NCI-H1417 (cell line): Measurements from ENCODE around the gene BCL2.

Experiments used
- DNase-seq, 3 experiments: peaks; one replicate each; lab custom pipeline; 2025; lab: John Stamatoyannopoulos, UW

Gene BCL2

DNA sequence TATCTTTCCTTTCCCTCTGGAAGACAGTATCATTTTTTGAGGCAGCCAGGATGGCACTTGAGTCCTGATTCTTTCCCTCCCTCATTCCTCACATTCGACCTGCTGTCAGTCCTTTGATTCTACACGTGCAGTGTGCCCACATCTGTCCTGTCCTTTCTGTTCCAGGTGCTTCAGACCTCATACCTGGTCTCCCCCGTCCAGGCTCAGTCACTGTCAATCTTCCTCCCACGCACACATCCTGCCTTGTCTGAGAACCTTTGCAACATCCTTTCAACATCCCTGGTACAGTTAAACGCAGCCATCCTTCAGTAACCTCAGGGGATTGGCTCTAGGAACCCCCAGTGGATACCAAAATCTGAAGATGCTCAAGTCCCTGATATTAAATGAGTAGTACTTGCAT is 10.1 kb downstream of the BCL2 start:
- no peak for DNase-seq

DNA sequence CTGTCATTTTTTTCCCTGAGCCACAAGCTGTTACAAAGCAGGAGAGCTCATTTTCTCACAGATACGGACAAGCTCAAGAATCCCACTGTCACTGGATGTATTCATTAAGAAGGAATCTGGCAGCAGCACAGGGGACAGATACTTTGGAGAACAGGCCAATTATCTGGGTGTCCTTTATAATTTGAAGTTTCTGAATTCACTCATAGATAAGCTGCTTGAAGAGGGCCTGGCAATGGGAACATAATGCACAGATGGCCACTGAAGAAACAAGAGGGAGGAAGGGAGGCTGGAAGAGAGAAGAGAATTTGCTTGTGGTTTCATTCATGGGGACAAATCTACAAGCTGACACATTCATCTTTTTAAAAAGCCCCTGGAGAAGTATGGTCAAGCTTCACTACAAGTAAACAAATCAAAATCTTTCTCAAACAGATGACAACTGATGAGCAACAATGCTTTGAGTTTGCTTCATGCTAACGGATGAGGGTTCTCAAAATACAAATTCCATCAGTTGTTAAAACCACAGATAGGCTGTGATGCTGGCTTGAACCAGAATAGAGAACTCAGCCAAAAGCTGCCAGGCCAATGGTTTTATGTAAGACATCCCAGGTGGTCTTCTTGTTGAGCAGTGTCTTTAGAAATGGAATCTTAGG is 11.9 kb downstream of the BCL2 start:
- no peak for DNase-seq

DNA sequence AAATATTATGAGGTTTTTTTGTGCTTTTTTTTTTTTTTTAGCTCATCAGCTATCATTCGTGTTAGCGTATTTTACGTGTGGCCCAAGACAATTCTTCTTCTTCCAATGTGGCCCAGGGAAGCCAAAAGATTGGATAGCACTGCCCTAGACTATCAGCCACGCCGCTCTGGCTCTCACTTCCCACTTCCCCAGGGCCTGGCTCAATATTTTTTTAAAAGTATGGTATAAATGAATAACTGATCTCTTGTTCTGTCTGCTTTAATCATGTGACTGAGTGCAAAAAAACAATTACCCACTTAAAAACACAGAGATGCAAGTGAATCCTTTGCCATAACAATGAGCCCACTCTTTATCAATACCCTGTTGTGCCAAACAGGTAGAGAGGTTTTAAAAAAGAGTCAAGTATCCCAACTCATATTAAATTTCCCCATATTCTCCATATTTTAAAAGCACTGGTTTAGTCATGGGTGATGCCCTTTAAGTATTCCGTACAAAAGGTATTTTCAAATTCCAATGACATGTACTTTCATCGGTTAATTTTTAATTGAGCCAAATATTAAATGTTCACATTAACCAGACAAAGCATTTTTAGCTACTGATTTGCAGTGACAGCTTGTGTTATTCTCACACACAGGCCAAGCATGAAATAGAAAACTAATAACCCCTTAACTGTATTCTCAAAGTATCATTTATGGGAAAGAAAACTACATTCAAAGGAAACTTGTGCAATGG is 12.6 kb downstream of the BCL2 start:
- DNase-seq, result no peak

GRCh38 chr18:63306249-63306648 is 13.3 kb downstream of the BCL2 start:
- DNase-seq, result no peak

DNA sequence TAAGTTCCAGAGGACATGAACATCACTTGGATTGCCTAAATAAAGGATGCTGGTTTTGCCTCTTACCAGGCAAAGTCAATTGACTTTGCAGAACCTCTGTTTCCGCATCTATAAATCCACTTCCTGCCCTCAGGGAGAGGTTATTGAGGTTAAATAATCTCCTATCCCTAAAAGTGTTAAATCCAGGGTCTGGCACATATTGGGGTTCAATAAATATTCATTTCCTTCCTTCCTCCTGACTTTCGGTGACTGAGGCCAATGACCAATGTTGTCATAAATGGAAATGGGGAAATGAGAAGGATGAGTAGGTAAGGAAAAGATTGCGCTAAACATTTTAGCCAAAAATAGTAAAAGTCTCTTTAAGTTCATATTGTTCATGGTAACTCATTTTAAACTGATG is 16.0 kb downstream of the BCL2 start:
- no peak for DNase-seq

- no peak for DNase-seq
Observed at GRCh38 chr18:63302636-63303405, 16.7 kb downstream of the BCL2 start.

DNA sequence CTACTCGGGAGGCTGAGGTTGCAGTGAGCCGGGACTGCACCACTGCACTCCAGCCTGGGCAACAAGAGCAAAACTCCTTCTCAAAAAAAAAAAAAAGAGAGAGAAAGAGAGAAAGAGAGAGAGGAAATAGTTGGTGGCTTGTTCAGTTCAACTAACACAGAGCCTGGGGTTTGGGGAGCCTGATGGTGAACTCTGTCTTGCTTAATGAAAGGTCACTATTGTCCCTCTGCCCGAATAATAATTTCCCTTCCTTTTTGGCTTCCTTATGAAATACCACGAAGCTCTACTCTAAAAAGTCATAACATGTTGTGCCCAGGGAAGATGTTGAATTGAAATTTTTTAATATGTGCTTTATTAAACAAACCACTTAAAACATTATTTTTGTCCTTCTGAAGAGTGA is 17.3 kb downstream of the BCL2 start:
- DNase-seq, result no peak

- DNase-seq, result no peak
Observed at GRCh38 chr18:63301434-63301833, 18.1 kb downstream of the BCL2 start.

- no peak for DNase-seq
Observed at GRCh38 chr18:63299837-63300745, 19.5 kb downstream of the BCL2 start.

DNA sequence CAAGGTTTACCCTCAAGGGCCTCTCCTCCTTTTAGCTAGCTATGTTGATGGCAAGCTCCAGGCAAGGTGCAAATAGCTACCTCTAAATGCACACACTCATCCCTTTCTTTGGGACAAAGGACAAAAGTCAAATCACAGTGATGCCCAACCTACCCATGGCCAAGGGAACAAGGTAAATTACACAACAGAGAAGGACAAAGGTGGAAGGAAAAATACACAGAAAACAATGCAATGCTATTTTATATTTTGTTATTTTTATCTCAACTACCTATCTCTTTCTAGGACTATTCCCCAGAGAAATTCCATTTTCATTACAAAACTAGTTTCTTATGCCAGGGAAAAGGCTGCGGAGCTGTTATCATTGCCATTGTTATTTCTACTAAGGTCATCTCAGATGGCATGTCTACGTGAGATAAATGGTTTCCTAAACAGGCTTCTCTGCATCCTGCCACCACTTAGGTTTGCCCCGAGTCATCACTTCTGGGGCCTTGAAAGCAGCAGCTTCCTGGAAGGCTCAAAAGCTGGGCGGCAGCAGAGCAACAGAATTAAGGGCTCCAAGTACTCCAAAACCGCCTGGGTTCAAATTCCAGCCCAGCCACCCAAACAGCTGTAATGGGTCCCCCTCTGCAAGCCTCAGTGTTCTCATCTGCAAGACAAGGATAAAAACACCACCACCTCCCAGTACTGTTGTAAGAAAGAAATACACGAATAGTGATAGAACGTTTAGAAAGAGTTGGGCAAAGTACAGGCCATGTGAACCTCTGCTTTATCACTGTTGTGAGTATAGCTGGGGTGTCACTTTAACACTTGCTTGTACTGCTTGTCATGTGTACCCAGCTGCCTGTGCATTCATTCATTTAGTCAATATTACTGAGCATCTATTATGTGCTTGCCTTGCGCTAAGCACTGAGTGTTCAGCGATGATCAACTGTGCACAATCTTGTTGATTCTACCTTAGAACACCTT is 20.9 kb downstream of the BCL2 start:
- DNase-seq, result no peak

DNA sequence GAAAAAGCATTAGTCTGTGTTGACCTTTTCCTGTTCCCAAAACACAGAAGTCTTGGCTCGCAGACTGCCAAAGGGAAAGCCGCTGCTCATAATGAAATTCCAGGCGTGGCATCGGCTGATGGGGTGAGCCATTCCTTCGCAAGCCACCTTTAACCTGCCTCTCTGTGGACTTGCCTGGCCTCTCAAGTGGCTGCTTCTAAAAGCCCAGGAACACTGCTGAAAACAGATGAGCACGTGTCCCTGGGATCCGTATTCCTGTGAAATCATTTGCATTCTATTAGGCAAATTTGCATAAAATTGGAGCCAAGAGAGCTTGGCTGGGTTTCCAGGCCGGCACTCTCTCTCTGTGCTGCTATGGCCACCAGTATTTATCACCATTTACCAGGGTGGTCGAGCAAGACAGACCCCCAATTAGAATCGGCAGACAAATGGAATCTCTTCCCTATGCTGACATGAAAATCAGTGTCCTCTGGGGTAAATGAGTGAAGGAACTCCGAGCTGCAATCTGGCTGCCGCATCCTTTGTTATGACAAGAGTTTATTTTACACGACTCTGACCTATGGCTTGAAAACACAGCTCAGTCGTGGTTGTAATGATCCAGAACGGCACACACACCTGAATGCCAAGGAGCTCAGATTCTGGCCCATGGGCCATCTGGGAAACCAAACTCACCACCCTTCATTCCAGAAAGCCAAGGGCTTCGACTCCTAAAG is 21.7 kb downstream of the BCL2 start:
- no peak for DNase-seq

DNA sequence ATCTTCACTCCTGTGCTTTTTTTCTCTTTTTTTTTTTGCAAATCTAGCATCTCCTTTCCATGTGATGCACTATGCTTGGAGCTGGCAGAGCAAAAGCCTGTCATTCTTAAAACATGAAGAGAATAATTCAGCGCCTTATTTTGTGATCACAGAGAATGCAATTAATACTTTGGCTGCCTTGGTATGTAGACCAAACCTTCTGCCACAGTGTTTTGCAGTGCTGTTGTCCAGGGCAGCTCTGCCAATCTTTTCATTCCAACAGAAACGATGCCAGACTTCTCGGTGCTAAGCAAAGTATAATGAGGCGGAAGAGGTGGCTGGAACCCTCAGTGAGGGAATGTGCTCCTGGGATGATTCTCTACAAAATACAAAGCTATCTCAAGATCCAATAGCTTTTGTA is 25.6 kb downstream of the BCL2 start:
- no peak for DNase-seq

DNA sequence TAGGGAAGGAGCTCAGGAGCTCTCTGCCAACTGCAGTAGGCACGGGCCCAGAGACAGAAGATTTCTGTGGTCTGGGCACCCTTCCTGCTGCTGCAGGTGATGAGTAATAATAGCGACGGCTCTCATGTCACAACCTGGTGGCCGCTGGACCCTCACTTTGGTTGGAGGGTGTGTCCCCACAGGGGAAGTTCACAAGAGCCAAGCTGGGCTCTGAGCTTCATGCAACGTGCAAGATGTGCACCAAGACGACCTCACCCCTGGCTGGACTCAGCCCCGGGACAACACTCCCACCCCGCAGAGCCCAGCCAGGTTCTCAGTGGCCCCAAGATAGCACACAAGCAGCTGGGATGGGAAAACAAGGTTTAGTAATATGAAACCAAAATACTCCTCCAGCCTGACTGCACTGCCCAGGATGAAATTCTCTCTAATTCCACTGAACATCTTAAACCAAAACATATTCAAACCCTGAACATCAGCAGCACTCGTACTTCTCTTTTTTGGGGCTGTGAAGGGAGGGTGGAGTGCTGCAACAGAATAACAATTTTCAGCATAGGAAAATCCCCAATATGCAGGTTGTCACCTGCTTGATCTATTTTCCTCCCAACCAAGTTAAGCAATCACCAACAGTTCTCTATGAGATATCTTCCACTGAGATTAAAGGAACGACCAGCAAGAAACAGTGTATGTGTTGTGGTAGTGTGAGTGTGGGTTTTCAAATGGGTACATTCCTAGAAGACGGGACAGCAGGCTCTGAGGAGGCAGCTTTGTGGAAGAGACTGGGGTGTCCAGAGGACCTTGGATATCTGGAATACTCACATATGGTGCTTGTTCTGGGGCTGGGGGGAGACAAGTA is 26.5 kb downstream of the BCL2 start:
- no peak for DNase-seq

DNA sequence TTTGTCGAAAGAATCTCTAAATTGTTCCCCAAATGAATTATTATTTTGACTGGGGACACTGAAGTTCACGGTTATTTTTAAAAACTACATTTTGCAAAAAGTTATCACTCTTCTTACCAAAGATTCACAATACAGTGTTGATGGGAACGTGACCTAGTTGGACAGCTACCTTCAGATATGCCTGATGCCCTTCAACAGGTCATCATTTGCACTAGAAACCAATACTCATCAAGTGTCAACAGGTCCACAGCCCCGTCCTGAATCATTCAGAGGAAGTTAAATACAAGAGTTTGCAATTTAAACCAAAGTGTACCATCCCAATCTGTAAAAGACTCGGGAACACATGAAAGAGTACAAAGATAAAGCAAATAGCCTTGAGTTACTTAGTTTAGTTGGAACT is 28.3 kb downstream of the BCL2 start:
- no peak for DNase-seq

DNA sequence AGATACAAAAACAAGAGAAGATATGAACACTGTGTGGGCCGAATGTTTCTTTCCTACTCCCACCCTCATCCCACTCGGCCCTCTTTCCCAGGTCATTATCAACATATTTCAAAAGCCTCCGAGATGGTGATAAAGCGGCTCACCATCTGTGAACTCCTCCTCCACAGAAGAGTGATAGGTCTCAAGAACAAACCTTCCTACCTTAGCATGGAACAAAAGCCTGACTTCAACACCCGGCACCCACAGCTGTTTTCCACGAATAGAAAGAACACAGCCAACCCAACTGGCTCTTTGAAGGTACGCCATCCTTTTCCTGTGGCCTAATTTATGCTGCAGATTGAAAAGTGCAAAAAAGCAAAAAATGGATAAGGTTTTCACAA is 28.8 kb downstream of the BCL2 start:
- DNase-seq, result no peak

- DNase-seq, result no peak
Observed at GRCh38 chr18:63290166-63290820, 29.3 kb downstream of the BCL2 start.

DNA sequence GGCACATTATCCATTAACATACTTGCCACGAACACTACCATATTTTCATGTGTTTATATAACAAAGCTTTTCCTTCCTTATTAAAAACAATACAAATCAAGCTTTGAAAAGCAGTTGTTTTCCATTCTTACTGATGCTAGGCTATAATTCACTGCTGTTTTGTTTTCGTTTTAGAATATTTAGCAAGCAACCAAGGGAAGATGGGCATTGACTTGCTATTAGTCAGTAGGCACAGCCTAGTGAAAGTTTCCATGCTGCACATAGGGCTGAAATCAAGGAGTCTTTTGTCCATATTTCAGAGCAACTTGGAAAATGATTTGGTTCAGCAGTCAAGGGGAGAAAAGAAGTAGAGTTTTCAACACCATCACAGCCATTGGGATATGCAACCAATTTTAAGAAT is 31.3 kb downstream of the BCL2 start:
- DNase-seq, result no peak

DNA sequence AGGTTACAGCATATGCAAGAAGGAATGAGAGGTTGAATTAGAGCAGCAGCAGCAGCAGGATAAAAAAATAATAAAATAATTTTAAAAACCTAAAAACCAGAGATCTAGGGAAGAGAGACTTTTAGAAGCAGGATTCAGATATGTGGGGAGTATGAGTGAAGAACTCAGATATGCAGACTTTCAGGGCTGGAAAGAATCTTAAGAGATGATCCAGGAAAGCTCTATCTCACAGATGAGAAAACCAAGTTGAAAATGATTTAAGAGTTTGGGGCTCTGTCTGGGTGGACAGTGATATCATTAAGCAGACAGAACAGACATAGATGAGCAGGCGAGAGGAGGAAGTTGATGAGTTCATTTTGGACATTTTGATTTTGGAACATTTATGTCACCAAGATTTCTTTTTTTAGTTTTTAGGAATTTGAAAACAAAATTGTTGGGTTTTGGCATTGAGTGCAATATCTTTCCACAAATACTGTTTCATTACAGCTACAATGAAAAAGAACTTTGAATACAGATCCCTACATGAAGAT is 31.8 kb downstream of the BCL2 start:
- no peak for DNase-seq

GRCh38 chr18:63286926-63287325 is 32.6 kb downstream of the BCL2 start:
- DNase-seq, result no peak
